Stimulated activated CD8-positive, alpha-beta memory T cell treated with anti-CD3 and anti-CD28 coated beads, Interleukin-7, amount 100 ng/mL, for 24 hours (primary cell): ENCODE data around the gene DDIT4.

ENCODE experiments used
- DNase-seq: peaks from one replicate; pipeline ENCODE4 v3.0.0-alpha.2; 2020; ENCODE audit warnings: low read depth

The DDIT4 gene

GRCh38 chr10:72318418-72319262 is 44.9 kb downstream of the DDIT4 start:
- no peak for DNase-seq

DNA sequence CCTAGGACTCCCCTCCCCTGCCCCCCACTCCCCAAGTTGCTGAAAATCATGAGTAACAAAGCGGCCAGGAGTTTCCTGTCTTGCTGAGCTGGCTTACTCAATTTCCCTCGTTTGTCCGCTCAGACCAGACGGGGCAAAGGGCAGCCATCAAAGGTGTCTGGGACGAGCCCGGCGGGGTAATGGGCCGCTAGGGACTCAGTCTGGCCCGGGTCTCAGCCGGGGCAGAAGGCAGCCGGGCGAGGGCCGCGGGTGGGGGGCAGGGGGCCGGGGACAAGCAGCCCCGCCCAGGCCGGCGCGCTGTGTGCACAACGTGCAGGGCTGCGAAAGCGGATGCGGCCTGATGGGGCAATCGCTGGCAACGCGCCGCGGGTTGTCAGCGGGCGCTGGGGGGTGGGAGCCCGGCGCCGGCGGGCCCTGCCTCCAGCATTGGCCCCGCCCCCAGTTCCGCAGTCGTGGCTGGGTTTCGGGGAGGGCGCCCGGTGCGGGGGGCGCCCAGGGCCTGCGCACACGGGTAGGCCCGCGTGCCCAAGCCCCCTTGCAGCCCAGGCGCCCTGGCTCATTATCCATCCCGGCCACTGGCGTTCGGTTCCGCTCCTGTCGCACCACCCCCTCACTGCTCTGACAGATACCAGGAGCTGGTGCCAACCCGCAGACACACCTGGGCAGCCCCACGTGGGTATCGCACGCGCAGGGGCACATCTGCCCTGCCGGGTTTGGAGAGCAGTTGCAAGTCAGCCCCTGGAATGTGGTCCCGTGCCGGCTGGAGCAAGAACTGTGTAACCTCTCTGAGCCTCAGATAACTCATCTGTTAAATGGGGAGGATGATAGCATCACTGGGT is 45.9 kb downstream of the DDIT4 start:
- peak; percentile 79 for DNase-seq

DNA sequence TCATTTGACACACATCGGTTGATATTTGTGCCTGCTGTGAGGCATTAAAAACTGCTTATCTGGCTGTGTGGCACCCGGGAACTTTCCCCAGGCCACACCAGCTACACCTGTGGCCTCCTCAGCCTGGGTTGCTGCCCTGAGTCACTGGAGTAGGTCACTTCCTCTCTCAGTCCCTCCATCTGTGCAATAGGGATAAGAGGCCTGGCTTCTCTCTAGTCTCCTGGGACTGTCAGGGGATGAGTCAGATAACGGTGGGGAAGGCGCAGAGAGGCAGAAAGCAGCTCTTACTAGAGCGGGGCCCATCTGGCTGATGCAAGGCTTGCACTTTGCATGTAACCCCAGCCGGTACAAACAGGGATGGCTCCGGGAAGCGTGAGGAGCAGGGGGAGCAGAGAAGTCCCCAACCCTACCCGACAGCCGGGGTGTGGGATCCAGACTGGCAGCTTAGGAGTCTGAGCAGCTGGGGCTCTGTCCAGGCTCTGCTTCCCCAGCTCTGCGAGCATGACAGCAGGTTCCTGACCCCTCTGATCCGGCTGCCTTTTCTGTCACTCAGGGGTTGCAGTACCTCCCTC is 47.0 kb downstream of the DDIT4 start:
- no peak for DNase-seq

DNA sequence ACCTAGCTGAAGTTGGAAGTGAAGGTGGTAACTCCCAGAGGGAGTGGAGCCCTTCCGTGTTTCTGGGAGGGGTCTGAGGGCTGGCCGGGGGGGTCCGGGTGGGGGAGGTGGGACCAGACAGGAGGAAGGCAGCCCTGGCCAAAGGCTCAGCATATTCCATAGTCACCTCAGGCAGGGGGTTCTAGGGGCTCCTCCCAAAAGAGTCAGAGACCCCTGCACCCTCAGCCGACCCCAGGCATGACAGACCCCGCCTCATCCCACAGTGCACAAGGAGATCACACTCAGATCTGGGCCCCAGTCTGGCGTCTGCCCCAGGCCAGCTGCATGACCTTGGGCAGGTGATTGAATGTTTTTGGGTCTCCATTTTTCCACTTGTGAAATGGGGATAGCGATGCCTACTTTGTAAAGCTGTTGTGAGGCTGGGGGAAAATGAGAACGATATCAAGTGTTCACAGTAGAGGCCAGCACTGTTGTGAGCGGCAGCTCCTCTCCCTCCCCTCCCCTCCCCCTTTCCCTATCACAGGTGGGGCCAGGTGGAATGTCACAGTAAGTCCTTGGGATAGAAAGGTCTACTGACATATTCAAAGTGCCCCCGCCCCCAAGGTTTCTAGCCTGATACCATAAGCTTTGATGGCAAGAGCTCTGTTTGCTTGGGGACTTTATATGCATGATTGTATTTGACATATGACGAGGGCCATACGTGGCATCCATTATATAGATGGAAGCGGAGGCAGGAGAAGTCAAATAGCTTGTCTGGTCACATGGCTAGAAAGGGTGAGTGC is 47.7 kb downstream of the DDIT4 start:
- no peak for DNase-seq

DNA sequence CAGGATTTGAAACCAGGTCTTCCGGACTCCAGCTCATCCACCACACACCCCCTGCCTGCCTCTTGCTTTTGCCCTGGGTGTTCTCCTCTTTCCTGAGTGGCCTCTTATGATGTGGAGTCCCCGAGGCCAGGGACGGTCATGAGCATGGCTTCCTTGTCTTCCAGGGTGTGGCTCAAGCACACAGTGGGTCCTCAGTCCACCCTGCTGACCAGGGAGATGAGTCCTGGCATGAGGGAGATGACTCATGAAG is 48.2 kb downstream of the DDIT4 start:
- DNase-seq: no peak

DNA sequence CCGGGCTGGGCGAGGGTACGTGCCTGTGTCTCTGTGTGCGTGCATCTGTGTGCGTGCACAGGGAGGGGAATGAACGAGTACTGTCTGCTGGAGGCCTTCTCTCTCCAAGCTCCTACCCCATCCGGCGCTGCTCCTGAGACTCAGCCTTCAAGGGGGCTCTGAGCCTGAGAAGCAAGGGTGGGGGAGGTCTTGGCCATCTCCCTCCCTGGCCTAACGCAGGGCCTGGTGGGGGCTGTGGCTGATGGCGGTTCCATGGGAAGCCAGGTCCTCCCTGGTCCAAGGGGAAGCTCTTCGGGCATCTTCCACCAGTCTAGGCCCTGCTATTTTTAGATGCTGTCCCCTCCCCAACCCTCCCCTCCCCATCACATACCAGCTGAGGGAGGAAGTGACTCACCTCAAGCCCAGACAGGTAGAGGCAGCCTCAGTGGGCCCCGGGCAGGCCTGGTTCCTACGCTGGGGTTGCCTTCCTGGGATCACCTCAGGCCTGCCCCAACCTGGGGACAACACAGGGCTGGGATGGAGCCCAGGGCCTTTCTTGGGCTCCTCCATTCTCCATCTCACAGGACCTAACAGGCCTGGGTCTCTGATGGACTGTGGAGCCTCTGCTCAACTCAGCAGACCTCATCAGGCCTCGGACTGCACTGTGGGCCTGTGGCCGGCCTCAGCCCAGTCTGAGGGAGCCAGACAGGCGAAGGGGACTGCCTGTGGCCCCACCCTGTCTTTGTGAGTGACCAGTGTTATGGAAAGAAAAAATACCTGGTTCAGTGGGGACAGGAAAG is 48.7 kb downstream of the DDIT4 start:
- DNase-seq: no peak

DNA sequence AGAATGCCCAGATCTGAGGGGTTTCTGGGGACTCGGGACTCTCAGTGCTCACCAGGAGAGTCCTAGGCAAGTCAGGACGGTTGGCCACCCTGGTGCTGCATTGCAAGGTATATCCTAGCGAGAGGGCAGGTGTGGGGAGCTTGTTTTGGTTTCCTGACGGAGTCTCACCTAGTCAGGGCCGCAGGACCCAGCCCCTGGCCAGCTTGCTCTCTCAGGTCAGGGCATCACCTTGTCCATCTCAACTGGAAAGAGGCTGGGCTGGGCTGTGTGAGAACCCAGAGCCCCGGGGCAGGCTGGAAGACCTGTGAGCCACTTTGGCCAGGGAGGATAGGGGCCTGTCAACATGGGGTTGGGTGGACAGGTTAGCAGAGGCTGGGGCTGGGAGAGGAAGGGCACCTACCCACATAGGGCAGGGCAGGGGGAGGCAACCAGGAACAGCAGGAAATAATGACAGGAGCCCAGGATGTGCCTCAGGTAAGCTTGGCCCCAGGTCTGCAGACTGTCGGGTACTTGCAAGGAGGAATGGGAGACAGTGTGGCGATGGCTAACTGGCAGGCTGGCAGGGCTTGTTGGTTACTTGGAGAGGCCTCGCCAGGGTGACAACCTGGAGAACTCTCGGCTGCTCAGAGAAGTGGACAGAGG is 49.5 kb downstream of the DDIT4 start:
- DNase-seq: no peak

DNA sequence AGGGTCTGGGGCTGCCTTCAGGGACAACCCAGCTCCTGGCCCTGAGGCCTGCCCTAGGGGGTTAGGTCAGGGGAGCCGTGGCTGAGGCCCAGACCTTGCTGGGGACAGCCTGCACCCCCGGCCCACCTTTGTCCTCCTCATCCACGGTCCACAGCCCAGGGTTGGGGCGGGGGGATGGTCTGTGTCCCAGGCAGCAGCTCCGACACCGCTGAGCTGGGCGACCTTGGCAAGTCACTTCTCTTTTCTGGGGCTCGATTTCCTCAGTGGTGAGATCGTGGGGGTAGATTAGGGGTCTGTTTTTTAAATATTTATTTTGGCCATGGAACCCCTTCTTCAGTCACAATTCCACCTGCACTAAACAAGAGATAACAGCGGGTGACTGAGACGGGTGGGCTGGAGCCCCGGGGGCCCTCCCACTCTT is 50.1 kb downstream of the DDIT4 start:
- DNase-seq: no peak
